MCF 10A (cell line): ENCODE data around the gene GPC6. TPM values are rescaled to one million over a fixed set of nuclear protein-coding genes. Genes with fewer than 3 reads are reported as not detected.

Experiments used
- BruUV-seq: library from RNA; stranded (reverse); fragments of 400-500 nt; replicated peaks from 2 replicates; lab custom pipeline; 2021; lab: Mats Ljungman, UMichigan
- CTCF ChIA-PET: fragments of 300-600 bp; sonication (Branson Sonifier 250); formaldehyde crosslinking; extraction: SDS; loops from one replicate; lab custom pipeline; 2021; ENCODE audit warnings: antibody characterized with exemption, inconsistent platforms; lab: Yijun Ruan, JAX
- POLR2A ChIA-PET: fragments of 300-600, 350-650 bp; sonication (Branson Sonifier 250); formaldehyde crosslinking; extraction: SDS; loops from one replicate; lab custom pipeline; 2020; ENCODE audit warnings: antibody characterized with exemption, inconsistent platforms; lab: Yijun Ruan, JAX
- DNase-seq: peaks from one replicate; pipeline ENCODE4 v3.0.0-alpha.2; 2018; ENCODE audit not compliant: unreplicated experiment
- H3K27ac Mint-ChIP-seq: one replicate; pipeline ENCODE4 v1.8.0; 2022; ENCODE audit warnings: mild to moderate bottlenecking, low read depth, mixed read lengths; ENCODE audit not compliant: unreplicated experiment
- H3K27me3 Mint-ChIP-seq: one replicate; pipeline ENCODE4 v1.8.0; 2022; ENCODE audit warnings: mixed read lengths; ENCODE audit not compliant: insufficient read depth, unreplicated experiment
- H3K36me3 Mint-ChIP-seq: one replicate; pipeline ENCODE4 v1.8.0; 2022; ENCODE audit warnings: mild to moderate bottlenecking, moderate library complexity, mixed read lengths; ENCODE audit not compliant: insufficient read depth, unreplicated experiment
- H3K4me1 Mint-ChIP-seq: one replicate; pipeline ENCODE4 v1.8.0; 2022; ENCODE audit warnings: mixed read lengths; ENCODE audit not compliant: insufficient read depth, unreplicated experiment
- H3K4me3 Mint-ChIP-seq: one replicate; pipeline ENCODE4 v1.8.0; 2022; ENCODE audit warnings: mild to moderate bottlenecking, moderate library complexity, mixed read lengths; ENCODE audit not compliant: unreplicated experiment
- H3K9me3 Mint-ChIP-seq: one replicate; pipeline ENCODE4 v1.8.0; 2022; ENCODE audit warnings: mixed read lengths; ENCODE audit not compliant: unreplicated experiment
- CTCF ChIP-seq: fragments of 200-600 bp; IDR thresholded peaks from one replicate; pipeline ENCODE4 v1.8.0; 2022; ENCODE audit warnings: antibody characterized with exemption, mild to moderate bottlenecking; ENCODE audit not compliant: unreplicated experiment
- intact Hi-C: fragments of 100-400 bp; cut with micrococcal nuclease; formaldehyde crosslinking; loops from 2 replicates; pipeline ENCODE4 v1.14.1; 2022
- total RNA-seq: library from RNA; stranded (reverse); gene quantifications from 2 replicates; pipeline ENCODE4 v1.2.3, GENCODE V29; 2022

The GPC6 gene
- total RNA-seq, 1 experiment from 2014 or later: 8.4 TPM

DNA sequence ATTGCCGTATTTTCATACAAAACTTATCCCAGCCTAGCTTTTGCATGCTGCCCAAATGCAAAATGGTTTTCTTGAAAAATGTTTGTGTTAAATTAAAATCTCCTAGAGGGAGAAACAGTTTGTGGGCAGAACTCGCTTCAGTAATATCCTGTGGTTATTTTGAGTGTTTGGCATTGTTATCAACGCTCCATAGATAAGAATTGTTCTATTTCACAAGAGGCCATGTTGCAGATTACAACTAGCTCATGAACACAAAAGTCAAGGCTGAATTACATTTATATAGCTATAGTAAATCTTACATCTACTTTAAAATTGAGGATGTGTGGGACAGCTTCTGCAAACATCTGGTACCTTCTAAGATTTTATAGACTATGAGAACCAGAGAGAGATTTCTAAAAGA, 805.0 kb downstream of the GPC6 start:
- CTCF ChIA-PET: no interaction called here
- BruUV-seq: no TSS peak
- H3K4me3 Mint-ChIP-seq: no peak overlapping the region

DNA sequence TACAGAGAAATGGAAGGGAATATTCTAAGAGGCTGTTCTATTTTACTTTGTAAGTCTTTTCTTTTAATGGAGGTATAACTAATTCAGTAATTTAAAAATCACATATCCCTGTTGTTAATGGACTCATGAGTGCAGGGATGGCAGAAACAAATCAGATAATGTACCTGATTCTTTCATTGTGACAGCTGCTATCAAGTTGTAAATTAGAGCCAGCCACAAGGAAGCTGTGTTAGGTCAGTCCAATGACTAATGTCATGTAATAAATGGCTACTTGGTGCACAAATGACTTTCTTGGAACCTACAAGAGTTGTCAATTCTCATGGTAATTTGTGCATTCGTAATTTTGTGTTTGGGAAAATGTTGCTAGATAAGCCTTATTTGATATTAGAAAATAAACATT, 806.5 kb downstream of the GPC6 start:
- BruUV-seq: no TSS peak
- ChIA-PET CTCF (no interaction called here), POLR2A (no interaction called here)
- DNase-seq: no peak
- intact Hi-C loops: no loop called here
- no peak for TF ChIP-seq CTCF
- Mint-ChIP-seq H3K4me1 (no peaks in the 10 kb centered on the region), H3K27me3 (no peaks in the 10 kb centered on the region), H3K36me3 (no peaks in the 10 kb centered on the region), H3K9me3 (no peaks in the 10 kb centered on the region), H3K4me3 (no peak overlapping the region), H3K27ac (no peak overlapping the region)

More for the DNA sequence above, 805.0 kb downstream of the GPC6 start:
- no peaks in the 10 kb centered on the region for H3K27me3 Mint-ChIP-seq
- no peaks in the 10 kb centered on the region for H3K4me1 Mint-ChIP-seq
- no peak overlapping the region for H3K27ac Mint-ChIP-seq
- no peaks in the 10 kb centered on the region for H3K36me3 Mint-ChIP-seq
- no peaks in the 10 kb centered on the region for H3K9me3 Mint-ChIP-seq
- POLR2A ChIA-PET: no interaction called here
- DNase-seq: no peak
- no peak for TF ChIP-seq CTCF
- intact Hi-C loops: no loop called here

- no peak for TF ChIP-seq CTCF
- H3K9me3 Mint-ChIP-seq: no peaks in the 10 kb centered on the region
- intact Hi-C loops: no loop called here
- no peak overlapping the region for H3K4me3 Mint-ChIP-seq
- no peaks in the 10 kb centered on the region for H3K36me3 Mint-ChIP-seq
- H3K4me1 Mint-ChIP-seq: no peaks in the 10 kb centered on the region
- CTCF ChIA-PET: no interaction called here
- no TSS peak for BruUV-seq
- POLR2A ChIA-PET: no interaction called here
- DNase-seq: no peak
- H3K27ac Mint-ChIP-seq: no peak overlapping the region
- no peaks in the 10 kb centered on the region for H3K27me3 Mint-ChIP-seq
These were observed 807.4 kb downstream of the GPC6 start for GRCh38 chr13:94033830-94034642.

DNA sequence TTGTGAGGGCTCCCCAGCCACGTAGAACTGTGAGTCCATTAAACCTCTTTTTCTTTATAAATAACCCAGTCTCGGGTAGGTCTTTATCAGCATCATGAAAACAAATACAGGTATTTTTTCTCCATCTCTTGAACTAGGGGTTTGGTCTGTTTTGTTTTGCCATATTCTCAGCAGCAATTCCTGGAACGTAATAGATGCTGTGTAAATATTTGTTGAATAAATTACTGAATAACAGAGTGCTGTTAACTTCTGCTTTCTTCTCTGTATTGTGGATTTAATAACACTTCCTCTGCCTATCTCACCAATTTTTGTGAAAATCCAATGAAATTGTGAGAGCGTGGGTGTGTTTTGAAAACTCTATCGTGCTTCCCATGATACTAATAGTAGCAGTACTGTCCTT, 823.4 kb downstream of the GPC6 start:
- H3K4me3 Mint-ChIP-seq: no peak overlapping the region
- no peaks in the 10 kb centered on the region for H3K9me3 Mint-ChIP-seq
- H3K4me1 Mint-ChIP-seq: peaks cover 5% of the 10 kb centered on the region
- intact Hi-C loops: no loop called here
- ChIA-PET POLR2A (no interaction called here), CTCF (interaction anchor here (0.6 kb wide), 1 partner anchor 613 kb away, joined by 3 read pairs; no protein-coding TSS in a partner anchor)
- no peak for TF ChIP-seq CTCF
- no peaks in the 10 kb centered on the region for H3K36me3 Mint-ChIP-seq
- BruUV-seq: no TSS peak
- DNase-seq: no peak
- H3K27ac Mint-ChIP-seq: no peak overlapping the region
- H3K27me3 Mint-ChIP-seq: no peaks in the 10 kb centered on the region
